ENCODE results near the gene GALNT2. TPM values are rescaled to one million over a fixed set of nuclear protein-coding genes. Genes with fewer than 3 reads are reported as not detected.

Gene GALNT2
- total and polyA plus RNA-seq, 2 donors from 2014 or later = 20.2 to 59.2 TPM

DNA sequence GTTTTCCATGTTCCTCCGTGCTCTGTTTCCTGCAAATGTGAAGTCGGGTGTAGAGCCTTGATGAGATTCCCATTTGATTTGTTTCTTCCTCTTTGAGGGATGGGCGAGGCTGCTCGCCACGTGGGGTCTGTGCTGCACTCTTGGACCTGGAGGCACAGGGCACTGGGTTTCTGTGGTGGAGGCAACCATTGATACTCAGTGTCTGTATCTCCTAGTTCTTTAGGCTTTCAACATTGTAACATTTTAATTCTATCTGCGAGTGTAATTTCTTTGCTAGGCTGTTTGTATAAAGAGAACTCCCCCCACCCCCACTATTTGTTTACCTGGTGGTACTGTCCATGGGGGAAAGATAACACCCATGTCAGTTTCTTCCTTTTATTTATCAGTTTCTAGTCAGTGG lies 52.3 kb downstream of the GALNT2 start:
- H3K4me1 ChIP-seq (ENCODE audit: control insufficient read depth in 2 of 3, insufficient read depth in 2 of 3, low read depth in 1 of 3, low read length in 3 of 3) = peaks cover 0 to 4% (median 0%) of the 10 kb centered on the region in 3 donors
- H3K27me3 ChIP-seq (ENCODE audit: control insufficient read depth, insufficient read depth, low read length) = no peaks in the 10 kb centered on the region
- FAIRE-seq = no peak

DNA sequence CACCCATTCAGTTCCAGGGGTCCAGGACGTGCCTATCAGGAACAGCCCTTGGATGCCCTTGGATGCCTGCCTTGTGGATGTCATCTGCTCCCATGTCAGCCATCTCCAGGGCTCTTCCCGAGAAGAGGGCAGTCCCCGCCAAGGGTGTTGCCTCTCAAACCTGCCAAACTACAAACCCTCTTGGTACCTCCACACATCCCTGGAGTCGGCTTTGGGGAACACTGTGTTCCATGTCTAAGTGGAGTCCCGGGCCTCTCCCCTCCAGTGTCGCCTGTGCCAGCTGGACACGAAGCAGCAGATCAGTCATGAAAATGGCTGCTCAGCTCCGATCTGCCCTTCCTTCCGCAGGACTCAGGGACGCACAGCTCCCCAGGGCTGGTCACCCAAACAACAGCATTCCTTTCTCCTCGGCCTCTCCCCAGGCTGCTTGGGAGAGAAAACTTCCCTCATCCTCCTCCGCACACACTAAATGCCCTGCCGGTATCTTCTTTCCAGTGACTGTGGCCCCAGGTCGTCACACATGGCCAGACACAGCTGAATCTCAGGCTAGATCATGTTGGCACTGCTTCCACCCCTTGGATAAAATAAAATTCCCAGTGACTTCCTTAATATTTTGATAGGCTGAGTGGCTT lies 53.4 kb downstream of the GALNT2 start:
- H3K36me3 ChIP-seq (ENCODE audit: control insufficient read depth in 2 of 3, insufficient read depth in 3 of 3, low read length in 3 of 3) = no peaks in the 10 kb centered on the region
- H3K9me3 ChIP-seq (ENCODE audit: control insufficient read depth in 2 of 3, insufficient read depth in 1 of 3, low read length in 3 of 3) = no peaks in the 10 kb centered on the region
- H3K9ac ChIP-seq (ENCODE audit: low read length in 3 of 3) = peak overlapping the region in 1 of 3 donors; percentile 16
- peaks cover 0 to 4% (median 0%) of the 10 kb centered on the region in 3 donors for H3K4me1 ChIP-seq (ENCODE audit: control insufficient read depth in 2 of 3, insufficient read depth in 2 of 3, low read depth in 1 of 3, low read length in 3 of 3)
- H3K27me3 ChIP-seq (ENCODE audit: control insufficient read depth, insufficient read depth, low read length) = no peaks in the 10 kb centered on the region
- TF ChIP-seq, protein P1, sequence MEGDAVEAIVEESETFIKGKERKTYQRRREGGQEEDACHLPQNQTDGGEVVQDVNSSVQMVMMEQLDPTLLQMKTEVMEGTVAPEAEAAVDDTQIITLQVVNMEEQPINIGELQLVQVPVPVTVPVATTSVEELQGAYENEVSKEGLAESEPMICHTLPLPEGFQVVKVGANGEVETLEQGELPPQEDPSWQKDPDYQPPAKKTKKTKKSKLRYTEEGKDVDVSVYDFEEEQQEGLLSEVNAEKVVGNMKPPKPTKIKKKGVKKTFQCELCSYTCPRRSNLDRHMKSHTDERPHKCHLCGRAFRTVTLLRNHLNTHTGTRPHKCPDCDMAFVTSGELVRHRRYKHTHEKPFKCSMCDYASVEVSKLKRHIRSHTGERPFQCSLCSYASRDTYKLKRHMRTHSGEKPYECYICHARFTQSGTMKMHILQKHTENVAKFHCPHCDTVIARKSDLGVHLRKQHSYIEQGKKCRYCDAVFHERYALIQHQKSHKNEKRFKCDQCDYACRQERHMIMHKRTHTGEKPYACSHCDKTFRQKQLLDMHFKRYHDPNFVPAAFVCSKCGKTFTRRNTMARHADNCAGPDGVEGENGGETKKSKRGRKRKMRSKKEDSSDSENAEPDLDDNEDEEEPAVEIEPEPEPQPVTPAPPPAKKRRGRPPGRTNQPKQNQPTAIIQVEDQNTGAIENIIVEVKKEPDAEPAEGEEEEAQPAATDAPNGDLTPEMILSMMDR (IDR thresholded peaks at IDR 0.05; ENCODE audit: borderline replicate concordance, extremely low read depth, insufficient read depth) = no peak
- DNase-seq (peak in 4 of 5 donors; percentile 81 to 92 (median 86)), FAIRE-seq (no peak)
- H3K27ac ChIP-seq (ENCODE audit: low read depth in 2 of 2, low read length in 2 of 2) = no peak overlapping the region
- H3K4me3 ChIP-seq (ENCODE audit: low read length in 3 of 3) = no peak overlapping the region
- intact Hi-C loops (cut with DNase I) = no loop called here

More for the DNA sequence above, 52.3 kb downstream of the GALNT2 start:
- no peak overlapping the region for H3K4me3 ChIP-seq (ENCODE audit: low read length in 3 of 3)
- intact Hi-C loops (cut with DNase I) = no loop called here
- DNase-seq = no peak
- no peaks in the 10 kb centered on the region for H3K9me3 ChIP-seq (ENCODE audit: control insufficient read depth in 2 of 3, insufficient read depth in 1 of 3, low read length in 3 of 3)
- H3K9ac ChIP-seq (ENCODE audit: low read length in 3 of 3) = no peak overlapping the region
- no peak overlapping the region for H3K27ac ChIP-seq (ENCODE audit: low read depth in 2 of 2, low read length in 2 of 2)
- no peaks in the 10 kb centered on the region for H3K36me3 ChIP-seq (ENCODE audit: control insufficient read depth in 2 of 3, insufficient read depth in 3 of 3, low read length in 3 of 3)
- TF ChIP-seq, protein P1 (IDR thresholded peaks at IDR 0.05; ENCODE audit: borderline replicate concordance, extremely low read depth, insufficient read depth) = no peak

DNA sequence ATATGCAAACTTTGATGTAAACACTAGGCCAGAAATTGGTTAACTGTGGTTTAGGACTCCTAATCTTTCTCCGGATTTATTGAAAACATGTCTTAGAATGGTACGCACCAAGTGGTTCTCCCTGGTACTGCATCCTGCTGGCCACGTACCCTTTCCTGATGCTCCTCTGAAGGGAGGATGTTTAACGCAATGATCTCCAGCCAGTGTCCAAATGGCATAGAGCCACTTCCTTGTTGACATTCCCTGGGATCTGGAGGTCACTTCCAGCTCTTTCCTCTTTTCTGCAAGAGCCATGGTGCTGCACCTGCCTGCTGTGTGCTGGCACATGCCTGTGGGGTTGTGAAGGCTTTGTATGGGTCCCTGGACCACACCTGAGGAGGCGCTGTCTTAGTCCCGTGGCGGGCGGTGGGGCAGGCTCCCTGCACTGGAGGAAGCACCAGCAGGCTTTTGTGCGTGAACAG lies 53.9 kb downstream of the GALNT2 start:
- Histone ChIP-seq H3K27ac (ENCODE audit: low read depth in 2 of 2, low read length in 2 of 2) (no peak overlapping the region), H3K36me3 (ENCODE audit: control insufficient read depth in 2 of 3, insufficient read depth in 3 of 3, low read length in 3 of 3) (no peaks in the 10 kb centered on the region), H3K9ac (ENCODE audit: low read length in 3 of 3) (peak overlapping the region in 1 of 3 donors; percentile 16), H3K9me3 (ENCODE audit: control insufficient read depth in 2 of 3, insufficient read depth in 1 of 3, low read length in 3 of 3) (no peaks in the 10 kb centered on the region), H3K27me3 (ENCODE audit: control insufficient read depth, insufficient read depth, low read length) (no peaks in the 10 kb centered on the region), H3K4me3 (ENCODE audit: low read length in 3 of 3) (no peak overlapping the region), H3K4me1 (ENCODE audit: control insufficient read depth in 2 of 3, insufficient read depth in 2 of 3, low read depth in 1 of 3, low read length in 3 of 3) (peaks cover 0 to 4% (median 0%) of the 10 kb centered on the region in 3 donors)
- TF ChIP-seq, protein P1 (IDR thresholded peaks at IDR 0.05; ENCODE audit: borderline replicate concordance, extremely low read depth, insufficient read depth) = peak; percentile 45
- FAIRE-seq (no peak), DNase-seq (no peak)
- intact Hi-C loops (cut with DNase I) = no loop called here

Measured in kidney (tissue), 14 donors.